NCI-H226 (cell line): ENCODE data around the gene FRMD4B.

Experiments
- DNase-seq: peaks from one replicate; pipeline ENCODE4 v3.0.0-alpha.2; 2015

Gene FRMD4B

GRCh38 chr3:69403454-69403853 lies 17.6 kb upstream of the FRMD4B start:
- DNase-seq, result no peak

DNA sequence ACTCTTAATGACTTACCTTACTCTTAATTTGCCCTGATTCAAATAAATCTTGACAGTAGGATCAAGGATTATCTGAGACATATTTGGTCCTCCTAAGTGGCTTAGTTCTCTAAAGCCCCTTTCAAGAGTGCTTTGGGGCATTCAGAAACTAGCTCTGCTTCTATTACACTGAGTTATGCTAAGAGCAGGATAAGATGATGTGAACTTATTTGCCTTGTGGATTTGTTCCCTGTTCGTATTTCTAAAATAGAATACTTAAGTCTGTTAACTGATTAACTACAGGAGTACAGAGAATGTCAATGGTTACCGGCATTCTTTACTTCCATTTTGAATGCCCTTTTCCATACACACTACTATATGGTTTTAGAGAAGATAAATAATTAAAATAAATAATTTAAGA lies 14.8 kb upstream of the FRMD4B start:
- DNase-seq, result no peak

- DNase-seq, result no peak
These were observed 7.0 kb upstream of the FRMD4B start for GRCh38 chr3:69392850-69393249.

DNA sequence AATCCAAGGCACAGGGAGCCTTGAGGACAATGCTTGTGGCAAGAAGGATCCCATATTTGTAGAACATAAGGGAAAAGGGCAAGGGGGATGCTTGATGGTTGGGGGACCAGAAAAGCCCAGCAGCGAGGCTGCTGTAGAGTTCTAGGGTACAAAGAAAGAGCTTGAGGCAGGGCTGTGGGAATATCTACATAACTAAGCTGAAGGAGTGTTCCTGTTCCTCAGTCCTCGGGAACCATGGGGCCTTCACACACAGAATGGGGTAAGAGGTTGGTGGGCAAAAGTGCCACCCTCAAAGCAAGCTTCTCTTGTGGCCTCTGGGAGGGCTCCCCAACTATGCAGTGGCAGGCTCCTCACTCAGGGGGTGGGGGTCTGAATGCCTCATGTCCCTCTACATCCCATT lies 6.5 kb upstream of the FRMD4B start:
- DNase-seq, result no peak

DNA sequence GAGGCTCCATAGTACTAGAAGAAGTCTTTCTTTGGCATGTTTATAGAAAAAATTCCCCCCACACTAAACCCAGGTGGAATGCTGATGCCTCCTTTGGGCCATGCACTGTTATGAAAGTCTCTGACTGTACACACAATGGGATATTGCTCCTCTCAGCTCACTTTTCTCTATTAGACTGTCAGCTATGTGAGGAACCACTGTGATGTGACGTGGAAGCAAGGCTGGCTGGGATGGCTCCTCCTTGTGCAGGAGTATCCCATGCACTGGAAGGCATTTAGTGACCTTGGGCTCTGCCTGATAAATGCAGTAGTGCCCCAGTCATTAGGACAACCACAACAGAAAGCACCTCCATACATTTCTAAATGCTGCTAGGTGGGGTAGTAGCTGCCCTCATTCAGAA lies 5.7 kb upstream of the FRMD4B start:
- DNase-seq, result no peak

DNA sequence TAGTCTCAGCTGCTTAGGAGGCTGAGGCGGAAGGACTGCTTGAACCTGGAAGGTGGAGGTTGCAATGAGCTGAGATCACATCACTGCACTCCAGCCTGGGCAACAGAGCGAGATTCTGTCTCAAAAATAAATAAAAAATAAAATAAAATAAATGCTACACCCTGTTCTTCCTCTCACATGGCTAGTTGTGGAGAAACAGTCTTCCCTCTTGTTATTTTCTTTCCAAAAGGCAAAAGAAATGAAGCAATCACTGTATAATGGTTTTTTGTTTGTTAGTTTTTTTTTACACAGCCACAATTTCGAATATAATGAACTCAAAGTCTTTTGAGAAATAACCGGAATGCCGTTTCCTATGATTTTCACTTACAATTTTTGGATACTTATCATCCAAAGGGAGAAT lies 4.9 kb upstream of the FRMD4B start:
- no peak for DNase-seq

GRCh38 chr3:69389520-69390248 lies 3.8 kb upstream of the FRMD4B start:
- DNase-seq, result no peak

GRCh38 chr3:69388241-69388640 lies 2.4 kb upstream of the FRMD4B start:
- DNase-seq, result no peak

GRCh38 chr3:69386556-69387385 lies 883 bp upstream of the FRMD4B start:
- no peak for DNase-seq

- no peak for DNase-seq
These were observed 665 bp downstream of the FRMD4B start for GRCh38 chr3:69385123-69385722.

DNA sequence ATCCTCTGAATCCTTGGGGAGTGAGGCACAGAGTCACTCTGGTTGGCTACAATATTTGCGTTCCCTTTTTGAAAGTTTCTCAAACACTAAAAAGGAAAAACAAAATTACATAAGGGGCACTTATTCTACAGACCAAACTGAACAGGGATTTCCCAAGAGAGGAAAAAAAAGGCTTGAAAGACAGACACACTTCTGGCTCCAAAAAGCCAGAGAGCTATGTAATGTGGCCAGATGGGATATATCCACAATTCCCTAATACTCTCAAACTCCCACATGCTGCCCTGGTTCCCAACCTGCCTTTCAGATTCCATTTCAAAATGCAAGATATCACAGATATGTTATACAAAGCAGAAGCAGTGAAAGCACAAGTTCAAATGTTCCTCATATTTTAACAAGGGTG lies 1.6 kb downstream of the FRMD4B start:
- DNase-seq, result no peak

GRCh38 chr3:69379661-69380060 lies 6.2 kb downstream of the FRMD4B start:
- DNase-seq, result no peak

DNA sequence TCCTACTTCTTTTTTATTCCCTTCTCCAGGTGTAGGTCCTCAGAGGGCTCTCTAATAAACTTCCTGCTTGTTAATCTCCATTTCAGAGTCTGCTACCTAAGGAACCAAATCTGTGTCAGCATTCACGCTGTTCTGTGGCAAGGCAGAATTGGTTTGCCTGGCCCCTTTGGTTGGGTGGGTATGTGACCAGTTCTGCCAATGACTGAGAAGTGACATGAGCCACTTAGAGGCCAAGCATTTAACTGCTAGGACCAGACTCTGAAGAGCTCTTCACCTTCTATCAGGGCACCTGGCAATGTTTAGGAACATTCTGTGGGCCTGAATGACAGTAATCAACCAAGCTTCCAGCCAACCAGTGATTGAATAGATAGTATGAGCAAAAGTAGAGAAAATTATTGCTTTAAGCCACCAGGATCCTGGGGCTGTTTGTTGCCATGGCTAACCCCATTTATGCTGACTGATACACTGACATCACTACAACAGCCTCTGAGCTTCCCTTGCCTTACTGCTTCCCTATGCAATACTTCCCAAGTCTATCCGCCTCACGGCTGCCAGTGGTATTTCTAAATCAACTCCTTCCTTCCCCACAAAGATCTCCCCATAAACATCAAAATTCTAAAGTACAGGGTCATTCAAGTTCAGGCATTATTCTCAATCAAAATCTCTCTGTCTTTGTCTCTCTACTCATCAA lies 7.6 kb downstream of the FRMD4B start:
- DNase-seq, result no peak

DNA sequence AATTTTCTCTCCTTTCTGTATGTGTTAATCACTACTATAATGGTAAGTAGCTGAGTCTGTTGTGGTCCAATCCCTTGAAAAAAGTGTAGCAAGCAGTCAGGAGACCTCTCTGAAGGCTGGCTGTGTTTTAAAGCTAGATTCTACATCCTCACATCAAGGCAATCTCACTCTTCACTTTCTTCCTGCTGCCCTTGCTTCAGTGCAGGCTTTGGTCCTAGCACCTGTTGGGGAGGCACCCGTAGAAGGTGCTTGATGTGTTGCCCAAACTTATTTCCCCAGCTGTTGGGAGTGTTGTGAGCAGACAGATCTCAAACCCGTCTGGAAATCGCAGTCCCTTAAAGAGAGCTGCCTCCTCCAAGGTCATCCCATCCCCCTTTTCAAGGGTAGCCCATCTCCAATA lies 8.6 kb downstream of the FRMD4B start:
- DNase-seq, result no peak

DNA sequence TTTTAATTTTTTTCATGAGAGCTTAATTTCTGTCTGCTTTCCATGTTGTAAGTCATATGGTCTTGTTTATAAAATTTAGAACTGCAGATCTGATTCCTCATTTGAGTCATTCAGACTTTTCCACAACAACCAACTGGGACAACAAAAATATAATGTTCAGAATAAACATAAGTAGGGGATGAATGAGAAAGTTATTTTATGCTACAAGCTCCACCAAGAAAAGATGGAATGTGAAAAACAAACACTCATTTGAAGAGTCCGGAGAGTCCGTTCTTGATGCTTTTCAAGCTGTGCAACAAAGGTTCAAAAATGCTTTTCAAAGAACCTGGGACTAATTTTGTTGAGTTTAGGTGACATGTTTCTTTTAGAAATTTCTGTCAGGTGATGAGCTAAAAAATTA lies 9.2 kb downstream of the FRMD4B start:
- DNase-seq, result no peak

DNA sequence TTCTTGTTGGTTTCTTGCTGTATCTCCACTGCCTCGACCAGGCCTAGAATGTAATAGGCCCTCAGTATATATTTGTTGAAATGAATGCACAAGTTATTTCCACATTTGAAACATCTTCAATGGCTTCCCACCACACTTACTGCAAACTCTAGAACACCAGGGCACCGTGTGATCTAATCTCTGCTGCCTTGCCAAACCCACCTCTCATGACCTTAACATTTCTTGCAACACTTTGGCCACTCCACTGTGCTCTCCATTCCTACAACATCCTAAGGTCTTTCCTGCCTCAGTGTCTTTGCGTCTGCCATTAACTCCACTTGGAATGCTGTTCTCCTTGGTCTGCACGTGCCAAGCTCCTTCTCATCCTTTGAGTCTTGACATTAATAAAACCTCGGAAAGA lies 14.1 kb downstream of the FRMD4B start:
- DNase-seq, result no peak

DNA sequence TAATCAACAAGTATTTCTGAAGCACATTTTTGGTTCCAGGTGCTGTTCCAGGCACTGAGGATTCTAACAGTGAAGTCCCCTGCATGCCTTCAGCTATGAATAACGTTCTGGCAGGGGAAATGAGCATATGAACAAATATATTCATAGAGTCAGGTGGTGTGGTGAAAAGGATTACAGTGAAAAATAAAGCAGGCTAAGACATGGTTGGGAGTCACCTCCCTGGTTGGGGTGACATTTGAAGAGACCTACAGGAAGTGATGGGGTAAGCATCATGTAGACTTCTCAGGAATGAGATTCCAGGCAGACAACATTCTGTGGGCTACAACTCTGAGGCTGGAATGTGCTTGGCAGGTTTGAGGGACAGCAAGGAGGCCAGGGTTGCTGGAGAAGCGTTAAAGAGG lies 15.0 kb downstream of the FRMD4B start:
- no peak for DNase-seq

GRCh38 chr3:69370156-69370883 lies 15.6 kb downstream of the FRMD4B start:
- DNase-seq, result no peak

DNA sequence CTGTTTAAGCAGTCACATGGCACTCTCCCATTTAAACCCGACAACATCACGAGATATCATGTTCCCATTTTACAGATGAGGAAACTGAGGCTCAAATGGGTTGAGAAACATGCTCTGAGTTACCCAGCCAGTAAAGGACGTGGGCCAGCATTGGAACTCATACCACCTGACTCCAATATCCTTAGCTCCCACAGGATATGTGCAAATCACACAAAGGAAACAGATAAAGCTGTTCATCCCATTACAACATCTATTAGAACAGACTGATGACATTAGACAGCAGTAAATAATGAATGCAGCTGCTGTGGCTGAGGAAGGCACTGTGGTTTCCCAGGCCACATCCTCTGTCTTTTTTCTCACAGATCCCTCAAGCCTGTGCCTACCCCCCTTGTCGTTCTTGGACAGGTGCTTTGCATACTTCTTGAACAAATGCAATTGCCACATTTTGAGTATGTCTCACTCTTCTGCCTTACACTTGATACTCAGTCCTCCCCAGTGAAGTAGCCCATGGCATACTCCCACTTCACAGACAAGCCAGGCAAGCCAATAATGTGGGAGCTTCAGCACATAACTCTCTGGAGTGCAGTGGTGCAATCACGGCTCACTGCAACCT lies 17.7 kb downstream of the FRMD4B start:
- DNase-seq, result peak; percentile 3

DNA sequence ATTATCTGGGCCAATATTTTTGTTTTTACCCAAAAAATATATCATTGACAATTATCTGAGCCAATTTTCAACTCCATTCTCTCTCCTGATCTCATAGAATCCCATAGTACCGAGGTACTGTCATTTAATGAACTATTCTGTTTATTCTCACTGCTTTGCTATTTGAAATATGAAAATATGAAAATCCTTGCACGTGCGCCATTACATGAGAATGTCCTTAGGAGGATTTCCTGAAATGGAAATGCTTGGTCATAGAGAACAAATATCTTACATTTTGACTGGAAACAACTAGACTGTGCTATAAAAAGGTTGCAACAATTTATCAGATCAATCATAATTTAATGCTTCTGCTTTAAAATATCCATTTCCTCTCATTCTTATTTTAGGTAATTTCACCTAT lies 18.3 kb downstream of the FRMD4B start:
- DNase-seq, result no peak

DNA sequence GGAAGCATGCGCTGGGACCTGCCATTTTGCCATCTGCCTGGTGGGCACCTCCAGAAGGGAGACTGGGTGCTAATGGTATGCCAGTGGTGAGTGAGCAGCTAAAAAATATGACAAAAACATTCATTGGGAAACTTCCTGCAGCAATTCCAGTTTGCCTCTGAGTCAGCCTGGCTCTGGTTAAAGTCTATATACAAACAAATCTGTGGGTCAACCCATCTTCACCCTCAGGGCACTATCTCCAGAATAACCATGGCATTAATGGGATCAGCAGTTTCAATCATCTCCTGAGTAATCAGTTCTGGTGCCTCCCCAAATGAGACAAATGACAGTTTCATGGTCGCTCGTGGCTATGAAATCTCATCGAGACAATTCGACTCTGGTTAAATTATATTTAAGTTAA lies 21.5 kb downstream of the FRMD4B start:
- peak; percentile 33 for DNase-seq

GRCh38 chr3:69360690-69361089 lies 25.2 kb downstream of the FRMD4B start:
- no peak for DNase-seq
